ENCODE measurements around the gene MRPL55. TPM values are rescaled to one million over a fixed set of nuclear protein-coding genes. Genes with fewer than 3 reads are reported as not detected.

MRPL55 gene
- total RNA-seq, 2 donors from 2014 or later: 57.6 to 66.7 TPM

DNA sequence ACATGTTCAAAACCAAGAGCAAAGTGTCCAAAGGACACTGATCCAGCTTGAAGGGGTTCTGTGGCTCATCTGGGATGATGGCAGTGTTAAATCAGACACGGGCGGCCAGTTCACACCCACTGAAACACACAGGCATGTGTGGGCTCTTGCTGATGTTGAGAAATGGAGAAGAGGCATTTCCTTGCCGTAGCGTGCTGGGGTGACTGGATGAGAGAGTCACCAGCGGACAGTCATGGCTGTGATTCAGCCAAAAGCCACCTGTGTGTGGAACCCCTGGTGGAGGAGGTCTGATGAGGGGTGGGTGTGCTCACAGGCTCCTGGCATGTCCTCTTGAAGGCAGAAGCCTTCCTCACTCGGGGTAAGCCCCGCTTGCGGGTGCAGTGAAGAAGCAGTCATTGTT, 13.2 kb downstream of the MRPL55 start:
- no peaks in the 10 kb centered on the region for H3K27me3 Mint-ChIP-seq (ENCODE audit: insufficient read depth)
- no peak overlapping the region for H3K9ac ChIP-seq (ENCODE audit: extremely low read depth, low read length, poor library complexity, severe bottlenecking)
- peaks cover 68% of the 10 kb centered on the region for H3K36me3 Mint-ChIP-seq (ENCODE audit: low read depth)
- no peaks in the 10 kb centered on the region for H3K4me1 ChIP-seq (ENCODE audit: control insufficient read depth, insufficient read depth, low read length)
- TF ChIP-seq, protein P1, sequence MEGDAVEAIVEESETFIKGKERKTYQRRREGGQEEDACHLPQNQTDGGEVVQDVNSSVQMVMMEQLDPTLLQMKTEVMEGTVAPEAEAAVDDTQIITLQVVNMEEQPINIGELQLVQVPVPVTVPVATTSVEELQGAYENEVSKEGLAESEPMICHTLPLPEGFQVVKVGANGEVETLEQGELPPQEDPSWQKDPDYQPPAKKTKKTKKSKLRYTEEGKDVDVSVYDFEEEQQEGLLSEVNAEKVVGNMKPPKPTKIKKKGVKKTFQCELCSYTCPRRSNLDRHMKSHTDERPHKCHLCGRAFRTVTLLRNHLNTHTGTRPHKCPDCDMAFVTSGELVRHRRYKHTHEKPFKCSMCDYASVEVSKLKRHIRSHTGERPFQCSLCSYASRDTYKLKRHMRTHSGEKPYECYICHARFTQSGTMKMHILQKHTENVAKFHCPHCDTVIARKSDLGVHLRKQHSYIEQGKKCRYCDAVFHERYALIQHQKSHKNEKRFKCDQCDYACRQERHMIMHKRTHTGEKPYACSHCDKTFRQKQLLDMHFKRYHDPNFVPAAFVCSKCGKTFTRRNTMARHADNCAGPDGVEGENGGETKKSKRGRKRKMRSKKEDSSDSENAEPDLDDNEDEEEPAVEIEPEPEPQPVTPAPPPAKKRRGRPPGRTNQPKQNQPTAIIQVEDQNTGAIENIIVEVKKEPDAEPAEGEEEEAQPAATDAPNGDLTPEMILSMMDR (conservative IDR thresholded peaks at IDR 0.05): no peak
- peak; percentile 36 for DNase-seq
- H3K27ac ChIP-seq (ENCODE audit: low read depth, low read length): no peak overlapping the region
- peak overlapping the region; percentile 30 for H3K27ac Mint-ChIP-seq
- H3K4me1 Mint-ChIP-seq: no peaks in the 10 kb centered on the region
- no peaks in the 10 kb centered on the region for H3K9me3 ChIP-seq (ENCODE audit: control insufficient read depth, low read length)
- H3K36me3 ChIP-seq (ENCODE audit: control insufficient read depth, insufficient read depth, low read length): peaks cover 88% of the 10 kb centered on the region
- WGBS, 2 experiments (ENCODE audit: insufficient coverage in 1 of 2, insufficient read length in 1 of 2): 97 to 98% methylated on average over 6 to 8 of the region's 8 CpGs
- H3K9me3 Mint-ChIP-seq: peaks cover 8% of the 10 kb centered on the region
- no peak overlapping the region for H3K4me3 Mint-ChIP-seq
- no peaks in the 10 kb centered on the region for H3K27me3 ChIP-seq (ENCODE audit: control insufficient read depth, insufficient read depth, low read length, poor library complexity, severe bottlenecking)
- no peak overlapping the region for H3K4me3 ChIP-seq (ENCODE audit: low read length)

DNA sequence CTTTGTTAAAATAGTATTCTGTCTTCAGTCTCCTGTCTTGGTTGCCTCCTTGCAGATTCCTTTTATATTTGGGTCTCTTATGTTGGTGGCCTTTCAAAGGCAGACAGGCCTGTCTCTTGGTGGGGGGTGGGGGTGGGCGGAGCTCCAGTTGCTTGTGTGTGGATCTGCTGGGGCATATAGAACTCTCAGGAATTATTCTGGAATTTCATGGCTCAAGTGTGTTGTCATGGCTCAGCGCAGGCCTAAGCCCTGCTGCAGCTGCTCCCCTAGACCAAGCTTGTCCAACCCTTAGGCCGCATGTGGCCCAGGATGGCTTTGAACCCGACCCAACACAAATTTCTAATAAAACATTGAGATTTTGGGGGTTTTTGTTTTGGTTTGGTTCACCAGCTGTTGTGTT, 13.9 kb downstream of the MRPL55 start:
- peaks cover 92% of the 10 kb centered on the region for H3K36me3 ChIP-seq (ENCODE audit: control insufficient read depth, insufficient read depth, low read length)
- H3K4me3 Mint-ChIP-seq: no peak overlapping the region
- H3K36me3 Mint-ChIP-seq (ENCODE audit: low read depth): peaks cover 70% of the 10 kb centered on the region

DNA sequence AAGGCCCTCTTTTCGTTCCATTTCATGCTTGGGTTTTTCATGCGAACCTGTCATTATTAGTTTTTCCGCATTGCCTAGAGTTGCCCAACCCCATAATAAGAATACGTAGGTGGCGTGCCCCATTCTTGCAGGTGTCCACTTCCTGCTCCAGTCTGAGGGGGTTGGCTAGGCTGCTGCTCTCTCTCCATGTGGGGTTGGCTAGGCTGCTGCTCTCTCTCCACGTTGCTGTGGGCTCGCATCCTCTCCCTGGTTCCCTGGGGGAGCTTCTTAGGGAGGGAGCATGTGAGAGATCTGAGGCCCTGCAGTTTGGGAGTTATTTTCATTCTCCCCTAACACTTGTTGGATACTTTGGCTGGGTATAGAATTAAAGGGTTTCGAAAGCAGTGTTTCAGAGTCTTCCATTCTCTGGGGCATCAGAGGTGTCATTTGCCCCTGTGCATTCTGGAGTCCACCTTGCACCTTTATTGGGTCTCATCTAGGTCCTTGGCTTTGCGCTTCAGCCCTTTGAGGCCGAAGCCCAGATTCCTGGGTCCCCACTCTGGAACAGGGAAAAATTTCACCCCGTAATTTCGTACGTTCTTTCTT, 14.6 kb downstream of the MRPL55 start:
- Histone ChIP-seq H3K4me1 (ENCODE audit: control insufficient read depth, insufficient read depth, low read length) (no peaks in the 10 kb centered on the region), H3K4me3 (ENCODE audit: low read length) (no peak overlapping the region), H3K27me3 (ENCODE audit: control insufficient read depth, insufficient read depth, low read length, poor library complexity, severe bottlenecking) (no peaks in the 10 kb centered on the region), H3K9me3 (ENCODE audit: control insufficient read depth, low read length) (no peaks in the 10 kb centered on the region), H3K9ac (ENCODE audit: extremely low read depth, low read length, poor library complexity, severe bottlenecking) (no peak overlapping the region), H3K36me3 (ENCODE audit: control insufficient read depth, insufficient read depth, low read length) (peaks cover 92% of the 10 kb centered on the region), H3K27ac (ENCODE audit: low read depth, low read length) (no peak overlapping the region)
- Mint-ChIP-seq H3K4me1 (peaks cover 12% of the 10 kb centered on the region), H3K27me3 (ENCODE audit: insufficient read depth) (no peaks in the 10 kb centered on the region), H3K4me3 (no peak overlapping the region), H3K9me3 (peaks cover 8% of the 10 kb centered on the region), H3K36me3 (ENCODE audit: low read depth) (peaks cover 66% of the 10 kb centered on the region), H3K27ac (peak overlapping the region; percentile 14)
- WGBS, 2 experiments (ENCODE audit: insufficient coverage in 1 of 2, insufficient read length in 1 of 2): 88 to 92% methylated on average over 9 to 13 of the region's 13 CpGs
- DNase-seq: peak; percentile 40
- TF ChIP-seq, protein P1 (conservative IDR thresholded peaks at IDR 0.05): no peak

More for the DNA sequence above, 13.9 kb downstream of the MRPL55 start:
- H3K27me3 ChIP-seq (ENCODE audit: control insufficient read depth, insufficient read depth, low read length, poor library complexity, severe bottlenecking): no peaks in the 10 kb centered on the region
- WGBS, 2 experiments (ENCODE audit: insufficient coverage in 1 of 2, insufficient read length in 1 of 2): 96% methylated on average over 4 of the region's 4 CpGs; no CpG with 5 or more reads in 1 of the 2 experiments
- H3K27ac Mint-ChIP-seq: peak overlapping the region; percentile 30
- H3K9ac ChIP-seq (ENCODE audit: extremely low read depth, low read length, poor library complexity, severe bottlenecking): no peak overlapping the region
- H3K27ac ChIP-seq (ENCODE audit: low read depth, low read length): no peak overlapping the region
- TF ChIP-seq, protein P1 (conservative IDR thresholded peaks at IDR 0.05): no peak
- DNase-seq: peak; percentile 25
- H3K4me1 Mint-ChIP-seq: peaks cover 7% of the 10 kb centered on the region
- no peak overlapping the region for H3K4me3 ChIP-seq (ENCODE audit: low read length)
- H3K9me3 Mint-ChIP-seq: peaks cover 8% of the 10 kb centered on the region
- H3K9me3 ChIP-seq (ENCODE audit: control insufficient read depth, low read length): no peaks in the 10 kb centered on the region
- no peaks in the 10 kb centered on the region for H3K4me1 ChIP-seq (ENCODE audit: control insufficient read depth, insufficient read depth, low read length)
- no peaks in the 10 kb centered on the region for H3K27me3 Mint-ChIP-seq (ENCODE audit: insufficient read depth)

Measured in endodermal cell (in vitro differentiated cells).